ENCODE measurements around the gene ENTR1. TPM values are rescaled to one million over a fixed set of nuclear protein-coding genes. Genes with fewer than 3 reads are reported as not detected.

ENTR1 gene
- polyA plus RNA-seq, 3 donors, result 3.3 to 60.0 (median 9.6) TPM

DNA sequence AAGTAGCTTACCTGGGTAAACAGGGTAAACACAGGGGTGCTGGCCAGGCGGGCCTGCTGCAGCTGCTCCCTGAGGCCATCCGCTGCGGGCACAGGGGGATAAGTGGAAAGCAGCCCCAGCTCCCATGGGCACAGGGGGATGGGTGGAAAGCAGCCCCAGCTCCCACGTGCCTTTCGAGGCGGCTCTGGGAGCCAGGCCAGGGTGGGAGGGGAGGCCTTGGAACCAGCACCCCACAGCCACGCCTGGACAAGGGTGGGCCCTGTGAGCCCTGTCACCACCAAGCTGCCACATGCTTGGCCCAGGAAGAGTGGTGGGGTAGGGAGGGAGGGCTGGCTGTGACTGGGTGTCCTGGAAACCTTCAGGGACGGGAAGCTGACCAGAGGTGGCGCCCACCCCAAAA is 29.1 kb downstream of the ENTR1 start:
- WGBS (ENCODE audit: insufficient coverage), result 91% methylated on average over 5 of the region's 9 CpGs
- Mint-ChIP-seq H3K4me3 (no peak overlapping the region), H3K4me1 (peaks cover 15% of the 10 kb centered on the region), H3K27me3 (ENCODE audit: low read depth in 3 of 3) (no peaks in the 10 kb centered on the region), H3K36me3 (peaks cover 41 to 54% of the 10 kb centered on the region in 2 donors), H3K27ac (no peak overlapping the region), H3K9me3 (no peaks in the 10 kb centered on the region)
- H3K4me3 ChIP-seq (replicated peaks in 1 of 3; ENCODE audit: low read depth in 2 of 3, low read length in 3 of 3), result no peak overlapping the region
- intact Hi-C loops (cut with micrococcal nuclease), result no loop called here
- H4K20me1 ChIP-seq (ENCODE audit: insufficient read depth, low read length), result no peaks in the 10 kb centered on the region
- peaks cover 56 to 80% of the 10 kb centered on the region in 2 donors for H3K36me3 ChIP-seq (replicated peaks in 1 of 2; ENCODE audit: control insufficient read depth in 1 of 2, insufficient read depth in 2 of 2, low read length in 2 of 2)
- no peaks in the 10 kb centered on the region for H3K27me3 ChIP-seq (ENCODE audit: control insufficient read depth in 2 of 2, insufficient read depth in 2 of 2, low read length in 2 of 2)
- no peak for DNase-seq
- TF ChIP-seq, protein P1, sequence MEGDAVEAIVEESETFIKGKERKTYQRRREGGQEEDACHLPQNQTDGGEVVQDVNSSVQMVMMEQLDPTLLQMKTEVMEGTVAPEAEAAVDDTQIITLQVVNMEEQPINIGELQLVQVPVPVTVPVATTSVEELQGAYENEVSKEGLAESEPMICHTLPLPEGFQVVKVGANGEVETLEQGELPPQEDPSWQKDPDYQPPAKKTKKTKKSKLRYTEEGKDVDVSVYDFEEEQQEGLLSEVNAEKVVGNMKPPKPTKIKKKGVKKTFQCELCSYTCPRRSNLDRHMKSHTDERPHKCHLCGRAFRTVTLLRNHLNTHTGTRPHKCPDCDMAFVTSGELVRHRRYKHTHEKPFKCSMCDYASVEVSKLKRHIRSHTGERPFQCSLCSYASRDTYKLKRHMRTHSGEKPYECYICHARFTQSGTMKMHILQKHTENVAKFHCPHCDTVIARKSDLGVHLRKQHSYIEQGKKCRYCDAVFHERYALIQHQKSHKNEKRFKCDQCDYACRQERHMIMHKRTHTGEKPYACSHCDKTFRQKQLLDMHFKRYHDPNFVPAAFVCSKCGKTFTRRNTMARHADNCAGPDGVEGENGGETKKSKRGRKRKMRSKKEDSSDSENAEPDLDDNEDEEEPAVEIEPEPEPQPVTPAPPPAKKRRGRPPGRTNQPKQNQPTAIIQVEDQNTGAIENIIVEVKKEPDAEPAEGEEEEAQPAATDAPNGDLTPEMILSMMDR (IDR thresholded peaks at IDR 0.05), result no peak
- H3K9me3 ChIP-seq (replicated peaks in 1 of 2; ENCODE audit: control insufficient read depth in 1 of 2, insufficient read depth in 1 of 2, low read length in 2 of 2), result no peaks in the 10 kb centered on the region
- no peak overlapping the region for H3K9ac ChIP-seq (ENCODE audit: insufficient read depth, low read length, poor library complexity, severe bottlenecking)
- no peak overlapping the region for H3K27ac ChIP-seq (ENCODE audit: low read depth in 1 of 2, low read length in 2 of 2)
- H2AFZ ChIP-seq (ENCODE audit: insufficient read depth, low read depth, low read length, poor library complexity, severe bottlenecking), result no peak overlapping the region
- H3K4me1 ChIP-seq (ENCODE audit: control insufficient read depth in 1 of 2, insufficient read depth in 2 of 2, low read length in 2 of 2), result peaks cover 14 to 17% of the 10 kb centered on the region in 2 donors
- H3K4me2 ChIP-seq (replicated peaks; ENCODE audit: extremely low read depth, low read length, poor library complexity, severe bottlenecking), result no peak overlapping the region
- no peaks in the 10 kb centered on the region for H3K79me2 ChIP-seq (ENCODE audit: insufficient read depth, low read length)

DNA sequence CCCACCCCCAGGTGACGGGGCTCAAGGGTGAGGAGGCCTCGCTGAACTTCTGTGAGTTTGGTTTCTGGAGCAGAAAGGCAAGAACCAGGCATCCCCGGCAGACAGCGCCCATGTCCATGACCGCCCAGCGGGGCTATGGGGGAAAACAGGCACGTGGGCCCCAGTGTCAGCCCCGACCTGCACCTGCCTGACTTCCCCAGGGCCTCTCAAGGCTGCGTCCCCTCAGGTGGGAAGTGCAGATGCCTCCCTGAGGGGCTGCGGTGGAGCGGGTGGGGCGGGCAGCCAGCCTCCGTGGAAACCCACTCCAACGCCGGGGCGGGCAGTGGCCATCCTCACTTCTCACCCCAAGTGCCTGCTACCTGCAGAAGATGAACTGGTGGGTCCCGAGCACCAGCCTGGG is 30.0 kb downstream of the ENTR1 start:
- H3K4me3 Mint-ChIP-seq, result no peak overlapping the region
- TF ChIP-seq, protein P1 (IDR thresholded peaks at IDR 0.05), result no peak
- intact Hi-C loops (cut with micrococcal nuclease), result no loop called here
- no peaks in the 10 kb centered on the region for H3K27me3 ChIP-seq (ENCODE audit: control insufficient read depth in 2 of 2, insufficient read depth in 2 of 2, low read length in 2 of 2)
- no peak overlapping the region for H3K27ac Mint-ChIP-seq
- H3K9me3 Mint-ChIP-seq, result no peaks in the 10 kb centered on the region
- no peak overlapping the region for H2AFZ ChIP-seq (ENCODE audit: insufficient read depth, low read depth, low read length, poor library complexity, severe bottlenecking)
- no peak overlapping the region for H3K4me2 ChIP-seq (replicated peaks; ENCODE audit: extremely low read depth, low read length, poor library complexity, severe bottlenecking)
- 99% methylated on average over 15 of the region's 17 CpGs for WGBS (ENCODE audit: insufficient coverage)
- H3K4me3 ChIP-seq (replicated peaks in 1 of 3; ENCODE audit: low read depth in 2 of 3, low read length in 3 of 3), result no peak overlapping the region
- H4K20me1 ChIP-seq (ENCODE audit: insufficient read depth, low read length), result no peaks in the 10 kb centered on the region
- peaks cover 16 to 18% of the 10 kb centered on the region in 2 donors for H3K4me1 ChIP-seq (ENCODE audit: control insufficient read depth in 1 of 2, insufficient read depth in 2 of 2, low read length in 2 of 2)
- H3K36me3 Mint-ChIP-seq, result peaks cover 35 to 55% of the 10 kb centered on the region in 2 donors
- peaks cover 56 to 74% of the 10 kb centered on the region in 2 donors for H3K36me3 ChIP-seq (replicated peaks in 1 of 2; ENCODE audit: control insufficient read depth in 1 of 2, insufficient read depth in 2 of 2, low read length in 2 of 2)
- no peaks in the 10 kb centered on the region for H3K9me3 ChIP-seq (replicated peaks in 1 of 2; ENCODE audit: control insufficient read depth in 1 of 2, insufficient read depth in 1 of 2, low read length in 2 of 2)
- H3K9ac ChIP-seq (ENCODE audit: insufficient read depth, low read length, poor library complexity, severe bottlenecking), result no peak overlapping the region
- no peak for DNase-seq
- H3K4me1 Mint-ChIP-seq, result peaks cover 12% of the 10 kb centered on the region
- H3K27ac ChIP-seq (ENCODE audit: low read depth in 1 of 2, low read length in 2 of 2), result no peak overlapping the region
- no peaks in the 10 kb centered on the region for H3K27me3 Mint-ChIP-seq (ENCODE audit: low read depth in 3 of 3)
- H3K79me2 ChIP-seq (ENCODE audit: insufficient read depth, low read length), result no peaks in the 10 kb centered on the region

Measured in CD14-positive monocyte (primary cell).